ENCODE measurements around the gene PCED1A.

PCED1A gene

DNA sequence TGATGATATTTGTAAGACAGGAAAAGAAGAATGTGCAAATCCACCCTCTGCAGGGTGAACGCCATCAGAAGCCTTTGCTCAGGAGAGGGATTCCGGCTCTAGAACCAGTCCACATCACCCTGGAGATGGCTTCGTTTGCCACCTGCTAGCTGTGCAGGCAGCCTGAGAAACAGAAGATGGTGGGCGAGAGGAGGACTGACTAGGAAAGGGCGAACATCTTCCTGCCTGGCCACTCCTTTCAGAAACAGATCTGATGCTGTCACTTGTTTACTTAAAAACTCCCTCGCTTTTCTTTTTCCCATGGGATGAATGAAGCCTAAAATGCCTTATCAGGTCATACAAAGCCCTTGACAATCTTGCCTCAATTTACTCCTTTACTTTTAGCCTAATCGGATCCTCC, 34.0 kb upstream of the PCED1A start:
- Mint-ChIP-seq H3K9me3 (no peaks in the 10 kb centered on the region), H3K27ac (peak overlapping the region; percentile 5 to 60 (median 14)), H3K36me3 (ENCODE audit: low read depth) (peaks cover 11% of the 10 kb centered on the region), H3K4me3 (peak overlapping the region; percentile 83 to 91 (median 85)), H3K27me3 (ENCODE audit: low read depth) (peaks cover 21% of the 10 kb centered on the region), H3K4me1 (peaks cover 55% of the 10 kb centered on the region)
- TF ChIP-seq, protein P1, sequence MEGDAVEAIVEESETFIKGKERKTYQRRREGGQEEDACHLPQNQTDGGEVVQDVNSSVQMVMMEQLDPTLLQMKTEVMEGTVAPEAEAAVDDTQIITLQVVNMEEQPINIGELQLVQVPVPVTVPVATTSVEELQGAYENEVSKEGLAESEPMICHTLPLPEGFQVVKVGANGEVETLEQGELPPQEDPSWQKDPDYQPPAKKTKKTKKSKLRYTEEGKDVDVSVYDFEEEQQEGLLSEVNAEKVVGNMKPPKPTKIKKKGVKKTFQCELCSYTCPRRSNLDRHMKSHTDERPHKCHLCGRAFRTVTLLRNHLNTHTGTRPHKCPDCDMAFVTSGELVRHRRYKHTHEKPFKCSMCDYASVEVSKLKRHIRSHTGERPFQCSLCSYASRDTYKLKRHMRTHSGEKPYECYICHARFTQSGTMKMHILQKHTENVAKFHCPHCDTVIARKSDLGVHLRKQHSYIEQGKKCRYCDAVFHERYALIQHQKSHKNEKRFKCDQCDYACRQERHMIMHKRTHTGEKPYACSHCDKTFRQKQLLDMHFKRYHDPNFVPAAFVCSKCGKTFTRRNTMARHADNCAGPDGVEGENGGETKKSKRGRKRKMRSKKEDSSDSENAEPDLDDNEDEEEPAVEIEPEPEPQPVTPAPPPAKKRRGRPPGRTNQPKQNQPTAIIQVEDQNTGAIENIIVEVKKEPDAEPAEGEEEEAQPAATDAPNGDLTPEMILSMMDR (IDR thresholded peaks at IDR 0.05; ENCODE audit: unreplicated experiment in 3 of 3): no peak

DNA sequence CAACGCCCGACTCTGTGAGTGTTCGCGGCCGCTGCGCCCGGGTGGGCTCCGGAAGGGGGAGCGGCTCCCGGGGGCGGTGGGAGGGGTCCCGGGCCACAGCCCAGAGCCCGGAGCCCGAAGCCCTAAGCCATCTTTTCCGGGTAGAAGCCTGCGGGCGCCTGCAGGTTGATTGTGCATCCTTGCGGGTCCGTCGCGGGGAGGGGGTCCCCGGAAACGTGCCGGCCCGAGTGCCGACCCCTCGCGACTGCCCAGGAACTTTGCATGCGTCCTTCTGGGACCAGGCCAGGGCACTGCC, 33.2 kb upstream of the PCED1A start:
- Mint-ChIP-seq H3K36me3 (ENCODE audit: low read depth) (peaks cover 11% of the 10 kb centered on the region), H3K27me3 (ENCODE audit: low read depth) (peaks cover 21% of the 10 kb centered on the region), H3K4me1 (peaks cover 49% of the 10 kb centered on the region), H3K9me3 (no peaks in the 10 kb centered on the region), H3K4me3 (peak overlapping the region; percentile 83 to 91 (median 85)), H3K27ac (peak overlapping the region in 2 of 3 experiments; percentile 49 to 74)
- TF ChIP-seq, protein P1 (IDR thresholded peaks at IDR 0.05; ENCODE audit: unreplicated experiment in 3 of 3): no peak

GRCh38 chr20:2873010-2873746, 32.7 kb upstream of the PCED1A start, which contains the start of gene PTPRA:
PTPRA (plus strand) TSS chr20:2873481; CDS start chr20:2964278, 90,797 bp downstream.
- peak within 1 kb of the TSS; percentile 5 to 78 (median 49) for H3K27ac Mint-ChIP-seq
- peaks cover 21% of the 10 kb centered on the region for H3K27me3 Mint-ChIP-seq (ENCODE audit: low read depth)
- TF ChIP-seq, protein P1 (IDR thresholded peaks at IDR 0.05; ENCODE audit: unreplicated experiment in 3 of 3): no peak
- H3K4me3 Mint-ChIP-seq: peak within 1 kb of the TSS; percentile 88 to 97 (median 92)
- no peaks in the 10 kb centered on the region for H3K9me3 Mint-ChIP-seq
- peaks cover 11% of the 10 kb centered on the region for H3K36me3 Mint-ChIP-seq (ENCODE audit: low read depth)
- H3K4me1 Mint-ChIP-seq: peaks cover 47% of the 10 kb centered on the region

DNA sequence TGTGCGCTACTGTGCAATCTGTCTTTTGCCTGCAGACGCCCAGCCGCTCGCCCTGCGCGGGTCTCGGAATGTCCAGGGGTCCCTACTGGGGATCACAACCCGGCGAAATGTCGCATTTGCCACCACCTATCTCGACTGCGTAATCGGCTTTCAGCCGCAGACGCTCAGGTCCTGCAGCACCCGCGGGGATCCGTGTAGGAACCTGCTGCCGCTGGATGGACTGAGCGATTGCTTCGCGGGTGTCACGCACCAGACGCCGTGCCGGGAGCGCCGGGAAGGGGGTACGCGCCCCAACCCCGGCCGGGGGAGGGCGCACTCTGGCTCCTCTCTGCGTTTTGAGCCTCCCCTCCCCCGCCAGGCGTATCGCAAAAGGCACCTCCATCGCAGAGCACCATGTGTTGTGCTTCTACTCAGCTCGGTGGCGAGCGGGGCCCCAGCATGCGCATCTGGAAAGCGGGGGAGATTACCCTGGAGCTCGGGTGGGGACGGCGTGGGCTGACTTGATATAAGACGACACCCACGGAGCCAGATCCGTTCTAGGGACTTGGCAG, 32.1 kb upstream of the PCED1A start:
- no peaks in the 10 kb centered on the region for H3K9me3 Mint-ChIP-seq
- H3K36me3 Mint-ChIP-seq (ENCODE audit: low read depth): peaks cover 11% of the 10 kb centered on the region
- H3K27me3 Mint-ChIP-seq (ENCODE audit: low read depth): peaks cover 21% of the 10 kb centered on the region
- peak overlapping the region in 2 of 3 experiments; percentile 38 to 78 for H3K27ac Mint-ChIP-seq
- TF ChIP-seq, protein P1 (IDR thresholded peaks at IDR 0.05; ENCODE audit: unreplicated experiment in 3 of 3): no peak
- H3K4me3 Mint-ChIP-seq: peak overlapping the region; percentile 88 to 97 (median 92)
- peaks cover 47% of the 10 kb centered on the region for H3K4me1 Mint-ChIP-seq

DNA sequence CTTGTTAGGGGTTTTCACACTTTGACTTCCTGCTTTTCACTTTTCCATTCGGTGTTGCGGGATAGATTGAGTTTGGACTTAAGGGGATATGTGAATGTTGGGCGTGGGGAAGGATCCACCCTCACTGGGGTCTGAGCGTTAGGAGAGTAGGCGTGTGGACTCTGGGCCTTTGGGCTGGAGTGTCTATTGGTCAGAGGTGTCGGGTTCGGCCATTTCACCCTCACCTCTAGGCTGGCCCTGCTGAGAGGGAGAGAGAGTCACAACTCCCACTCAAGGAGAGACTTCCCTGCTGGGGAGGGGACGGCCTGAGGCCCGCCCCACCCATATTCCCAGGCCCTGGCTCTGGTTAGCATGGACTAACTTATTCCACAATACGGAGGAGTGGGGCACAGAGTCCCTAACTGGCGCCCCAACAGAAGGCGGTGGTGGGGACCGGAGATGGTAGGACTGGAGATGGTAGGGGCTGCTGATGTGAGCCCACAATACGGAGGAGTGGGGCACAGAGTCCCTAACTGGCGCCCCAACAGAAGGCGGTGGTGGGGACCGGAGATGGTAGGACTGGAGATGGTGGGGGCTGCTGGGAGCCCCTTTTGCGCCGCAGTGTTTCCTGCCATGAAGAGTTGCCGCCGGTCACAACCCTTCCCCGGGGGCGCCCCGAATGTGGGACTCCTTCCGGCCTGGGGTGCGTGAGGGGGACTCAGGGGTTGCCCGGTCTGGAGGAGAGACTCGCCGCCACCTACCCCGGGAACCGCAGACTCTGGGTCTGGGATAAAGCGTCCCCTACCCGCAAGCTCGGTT, 31.4 kb upstream of the PCED1A start:
- no peaks in the 10 kb centered on the region for H3K9me3 Mint-ChIP-seq
- H3K4me1 Mint-ChIP-seq: peaks cover 46% of the 10 kb centered on the region
- peaks cover 10% of the 10 kb centered on the region for H3K36me3 Mint-ChIP-seq (ENCODE audit: low read depth)
- TF ChIP-seq, protein P1 (IDR thresholded peaks at IDR 0.05; ENCODE audit: unreplicated experiment in 3 of 3): no peak
- H3K27ac Mint-ChIP-seq: peak overlapping the region in 2 of 3 experiments; percentile 6 to 21
- H3K27me3 Mint-ChIP-seq (ENCODE audit: low read depth): peaks cover 21% of the 10 kb centered on the region
- peak overlapping the region; percentile 88 to 97 (median 92) for H3K4me3 Mint-ChIP-seq
